GM12878 (cell line): Measurements from ENCODE around the gene ITSN1. TPM values are rescaled to one million over a fixed set of nuclear protein-coding genes. Genes with fewer than 3 reads are reported as not detected.

Experiments
- ATAC-seq: fragments of 200-7000 bp; cut with Tn5 transposase; 3 replicates; pipeline ENCODE4 v1.9.1; 2020; ENCODE audit warnings: mild to moderate bottlenecking, moderate library complexity
- BruUV-seq: library from RNA; stranded (reverse); fragments of 400-500 nt; replicated peaks from 2 replicates; lab custom pipeline; 2021; lab: Mats Ljungman, UMichigan
- CTCF ChIA-PET: fragments of 300-600 bp; sonication (Branson Sonifier 250); formaldehyde crosslinking; extraction: SDS; loops from one replicate; lab custom pipeline; 2021; ENCODE audit warnings: inconsistent platforms; lab: Yijun Ruan, JAX
- POLR2A ChIA-PET: fragments of 350-600 bp; formaldehyde crosslinking; extraction: SDS; loops from one replicate; lab custom pipeline; 2021; ENCODE audit warnings: inconsistent platforms; lab: Charles Lee
- RAD21 ChIA-PET: fragments of 300-600 bp; sonication (Branson Sonifier 250); formaldehyde crosslinking; loops from one replicate; lab custom pipeline; 2023; ENCODE audit warnings: antibody characterized with exemption; ENCODE audit not compliant: unreplicated experiment; lab: Charles Lee
- SMC1A ChIA-PET: fragments of 300-600 bp; sonication (Branson Sonifier 250); formaldehyde crosslinking; loops from one replicate; lab custom pipeline; 2023; ENCODE audit not compliant: unreplicated experiment, uncharacterized antibody; lab: Charles Lee
- DNase-seq: peaks from one replicate; pipeline ENCODE4 v3.0.0-alpha.2; 2011; ENCODE audit warnings: low read depth, low spot score
- FAIRE-seq: peaks from 3 replicates; lab custom pipeline; 2011; peaks lifted over from hg19 to GRCh38; lab: Jason Lieb, UNC
- H2AFZ ChIP-seq: 2 replicates; pipeline ENCODE4 v1.6.0; 2011; ENCODE audit warnings: low read depth, low read length, control low read depth; ENCODE audit not compliant: control insufficient read depth
- H3K27ac ChIP-seq: 2 replicates; pipeline ENCODE4 v1.5.1; 2011; ENCODE audit warnings: control low read depth; ENCODE audit not compliant: control insufficient read depth, insufficient read depth
- H3K27me3 ChIP-seq, 2 experiments: replicated peaks in 1 of 2; 2 replicates each; pipeline versions ENCODE4 v1.6.0 to v1.6.1; 2011; ENCODE audit warnings: low read length in 1 of 2; ENCODE audit not compliant: control insufficient read depth in 2 of 2, insufficient read depth in 2 of 2
- H3K36me3 ChIP-seq, 2 experiments: 2 replicates each; pipeline ENCODE4 v1.5.1; 2011; ENCODE audit warnings: low read length in 1 of 2; ENCODE audit not compliant: control insufficient read depth in 2 of 2, insufficient read depth in 2 of 2
- H3K4me1 ChIP-seq: 2 replicates; pipeline ENCODE4 v1.6.1; 2011; ENCODE audit warnings: mild to moderate bottlenecking, low read length, moderate library complexity, mixed read lengths; ENCODE audit not compliant: control insufficient read depth, insufficient read depth
- H3K4me2 ChIP-seq: 2 replicates; pipeline ENCODE4 v1.6.0; 2011; ENCODE audit warnings: control low read depth; ENCODE audit not compliant: control insufficient read depth, insufficient read depth
- H3K4me3 ChIP-seq: fragments of 200-600 bp; sonication (generic); 2 replicates; pipeline ENCODE4 v1.5.1; 2016
- H3K79me2 ChIP-seq: 2 replicates; pipeline ENCODE4 v1.6.0; 2011; ENCODE audit warnings: low read length; ENCODE audit not compliant: control insufficient read depth, insufficient read depth
- H3K9ac ChIP-seq: 2 replicates; pipeline ENCODE4 v1.8.0; 2011; ENCODE audit warnings: low read length, control low read depth, mixed read lengths; ENCODE audit not compliant: control insufficient read depth, insufficient read depth
- H3K9me3 ChIP-seq: replicated peaks from 3 replicates; pipeline ENCODE4 v1.5.1; 2011; ENCODE audit warnings: mild to moderate bottlenecking, low read length; ENCODE audit not compliant: control insufficient read depth, insufficient read depth
- H4K20me1 ChIP-seq: 2 replicates; pipeline ENCODE4 v1.6.0; 2011; ENCODE audit not compliant: control insufficient read depth, insufficient read depth
- HDAC2 ChIP-seq: fragments of 200-600 bp; sonication (generic); IDR thresholded peaks from 2 replicates; pipeline ENCODE4 v1.6.1; 2017
- HSF1 ChIP-seq: fragments of 150-350 bp; IDR thresholded peaks from 2 replicates; pipeline ENCODE4 v1.6.1; 2014; ENCODE audit warnings: mild to moderate bottlenecking, low read depth, low read length
- IRF4 ChIP-seq: IDR thresholded peaks from 2 replicates; pipeline ENCODE4 v1.6.1; 2011; ENCODE audit warnings: low read depth, low read length
- MEF2B ChIP-seq: fragments of 450-650 bp; IDR thresholded peaks from 2 replicates; pipeline ENCODE4 v1.6.1; 2018; ENCODE audit warnings: mild to moderate bottlenecking, moderate library complexity; ENCODE audit not compliant: partially characterized antibody, poor library complexity, severe bottlenecking
- RB1 ChIP-seq: fragments of 450-650 bp; formaldehyde crosslinking; IDR thresholded peaks from 2 replicates; pipeline ENCODE4 v1.6.1; 2017; ENCODE audit warnings: mild to moderate bottlenecking, borderline replicate concordance
- RFX5 ChIP-seq: IDR thresholded peaks from 2 replicates; pipeline ENCODE4 v1.6.1; 2011; ENCODE audit warnings: low read depth, low read length, improper control_type of control experiment
- RUNX3 ChIP-seq: IDR thresholded peaks from 2 replicates; pipeline ENCODE4 v1.6.1; 2012; ENCODE audit warnings: low read length, inconsistent platforms
- WGBS: methylation state at CpG from one replicate; pipeline ENCODE4 v1.1.6; 2016; ENCODE audit warnings: low lambda C conversion rate; ENCODE audit not compliant: insufficient replicate concordance, insufficient coverage; ENCODE audit errors: missing lambda C conversion rate; 5-methylcytosine and 5-hydroxymethylcytosine counted together
- in situ Hi-C: fragments of 300-500 bp; cut with MboI; formaldehyde crosslinking; loops from 9 replicates; pipeline ENCODE4 v1.14.3; 2018; ENCODE audit warnings: mixed read lengths
- intact Hi-C: fragments of 100-400 bp; cut with micrococcal nuclease; formaldehyde crosslinking; loops from one replicate; pipeline ENCODE4 v1.14.2; 2022; ENCODE audit not compliant: unreplicated experiment
- polyA plus RNA-seq, 11 experiments: library from polyadenylated mRNA; depleted of rRNA in 4 of 11; unstranded in 6 of 11; stranded (reverse) in 5 of 11; fragments of >200 nt; fragmentation: Nextera tagmentation in 4 of 11; fragmentation: Illumina TruSeq in 1 of 11; extraction: Ambion mirVana in 4 of 11; extraction: Trizol in 1 of 11; gene quantifications; 1 replicate in 1 of 11; 2 replicates in 10 of 11; pipeline versions ENCODE4 v1.2.1 to v1.2.3, GENCODE V29; 2011 to 2016; ENCODE audit warnings: inconsistent platforms in 2 of 11, missing spikeins in 2 of 11, low read depth in 1 of 11
- total RNA-seq, 4 experiments: library from RNA; depleted of rRNA in 3 of 4; stranded (reverse); fragments of >200 nt in 3 of 4; fragmentation: Illumina TruSeq in 1 of 4; extraction: Trizol in 1 of 4; gene quantifications; 2 replicates each; pipeline versions ENCODE4 v1.2.1 to v1.2.3, GENCODE V29; 2013 to 2021

ITSN1 gene
- total and polyA plus RNA-seq, 10 of the 15 experiments (the other 5 are each of a cell fraction or from before 2014, with no cell fraction given) = 0.89 to 10.6 (median 4.8) TPM

GRCh38 chr21:33648555-33648954 is 6.3 kb downstream of the ITSN1 start:
- no peak for ATAC-seq
- no TSS peak for BruUV-seq

GRCh38 chr21:33650230-33650629 is 7.9 kb downstream of the ITSN1 start:
- Histone ChIP-seq H4K20me1 (no peaks in the 10 kb centered on the region), H3K27ac (no peak overlapping the region), H3K9ac (no peak overlapping the region), H3K27me3 (no peaks in the 10 kb centered on the region; a peak in 1 of 4 replicates), H3K4me1 (no peaks in the 10 kb centered on the region), H3K79me2 (no peaks in the 10 kb centered on the region), H2AFZ (no peak overlapping the region), H3K4me3 (no peak overlapping the region), H3K36me3 (no peaks in the 10 kb centered on the region), H3K9me3 (no peaks in the 10 kb centered on the region), H3K4me2 (no peak overlapping the region)
- ChIA-PET SMC1A (interaction anchor here (0.8 kb wide), 1 partner anchor 34 kb away, joined by 4 read pairs; no protein-coding TSS in a partner anchor), POLR2A (no interaction called here), CTCF (no interaction called here), RAD21 (no interaction called here)
- FAIRE-seq (no peak), ATAC-seq (no peak), DNase-seq (no peak)
- WGBS = 30% methylated on average over 7 of the region's 7 CpGs
- in situ Hi-C loops = no loop called here
- no peak for TF ChIP-seq HSF1
- TF ChIP-seq RUNX3 = no peak
- TF ChIP-seq MEF2B = no peak
- no peak for TF ChIP-seq RFX5
- intact Hi-C loops = no loop called here
- BruUV-seq = no TSS peak

More at GRCh38 chr21:33648555-33648954, 6.3 kb downstream of the ITSN1 start:
- H4K20me1 ChIP-seq = no peaks in the 10 kb centered on the region
- in situ Hi-C loops = loop anchor here (25.0 kb wide), 1 partner anchor 1261 kb away; the partner anchor contains the start of gene URB1
- WGBS = 42% methylated on average over 1 of the region's 1 CpG
- no peak overlapping the region for H3K9ac ChIP-seq
- H3K4me1 ChIP-seq = no peaks in the 10 kb centered on the region
- H2AFZ ChIP-seq = no peak overlapping the region
- no peak for FAIRE-seq
- no peak for DNase-seq
- TF ChIP-seq IRF4 (no peak), HDAC2 (no peak), RB1 (no peak)
- H3K27me3 ChIP-seq = peaks cover 0 to 3% of the 10 kb centered on the region in 2 experiments; a peak in 2 of 4 replicates
- ChIA-PET POLR2A (interaction anchor here (0.5 kb wide), 1 partner anchor 382 kb away, joined by 3 read pairs; no protein-coding TSS in a partner anchor), SMC1A (no interaction called here), CTCF (no interaction called here), RAD21 (no interaction called here)
- no peaks in the 10 kb centered on the region for H3K79me2 ChIP-seq
- H3K27ac ChIP-seq = no peak overlapping the region
- H3K4me2 ChIP-seq = no peak overlapping the region
- intact Hi-C loops = no loop called here
- no peaks in the 10 kb centered on the region for H3K9me3 ChIP-seq
- H3K36me3 ChIP-seq = no peaks in the 10 kb centered on the region
- H3K4me3 ChIP-seq = no peak overlapping the region
